Testis (tissue), 5 donors: Measurements from ENCODE around the gene SCN4A. TPM values are rescaled to one million over a fixed set of nuclear protein-coding genes. Genes with fewer than 3 reads are reported as not detected.
"Not testable (repeated sequence)": the region's sequence is repeated elsewhere in the genome, so short reads cannot be mapped to it uniquely, and the experiment has no call there.

Experiments
- DNase-seq: peaks from one replicate; pipeline ENCODE4 v3.0.0-alpha.2; 2019
- H3K27ac ChIP-seq, 2 donors: fragments of 200-600 bp; sonication (generic); one replicate each; pipeline ENCODE4 v1.5.1; 2019
- H3K27me3 ChIP-seq: fragments of 200-600 bp; sonication (generic); one replicate; pipeline ENCODE4 v1.5.1; 2019
- H3K36me3 ChIP-seq: fragments of 200-600 bp; sonication (generic); one replicate; pipeline ENCODE4 v1.5.1; 2017; ENCODE audit warnings: low read depth; ENCODE audit errors: missing control alignments
- H3K4me1 ChIP-seq: fragments of 200-600 bp; sonication (generic); one replicate; pipeline ENCODE4 v1.5.1; 2019
- H3K4me3 ChIP-seq, 2 donors: fragments of 200-600 bp; sonication (generic); one replicate each; pipeline ENCODE4 v1.5.1; 2017 to 2019
- H3K9me3 ChIP-seq: fragments of 200-600 bp; sonication (generic); one replicate; pipeline ENCODE4 v1.5.1; 2017
- CTCF ChIP-seq, 3 experiments: fragments of 450-650 bp in 2 of 3; fragments of 200-600 bp in 1 of 3; sonication (generic) in 1 of 3; IDR thresholded peaks; one replicate each; pipeline ENCODE4 v1.5.1; 2016 to 2019; ENCODE audit warnings: antibody characterized with exemption in 3 of 3, mild to moderate bottlenecking in 2 of 3, moderate library complexity in 1 of 3
- POLR2A ChIP-seq: fragments of 450-650 bp; IDR thresholded peaks from one replicate; pipeline ENCODE4 v1.6.1; 2017; ENCODE audit warnings: antibody characterized with exemption, mild to moderate bottlenecking, moderate library complexity
- WGBS, 2 donors: methylation state at CpG; one replicate each; pipeline ENCODE4 v1.1.5; 2018; 5-methylcytosine and 5-hydroxymethylcytosine counted together
- intact Hi-C: fragments of 100-400 bp; cut with DNase I; formaldehyde crosslinking; loops from one replicate; pipeline ENCODE4 v1.15.1; 2023; ENCODE audit warnings: low total_unique reads
- long read RNA-seq, 2 donors: transcript quantifications; one replicate each; lab custom pipeline, GENCODE V29; 2026
- polyA plus RNA-seq: library from polyadenylated mRNA; stranded (reverse); fragments of 350-450 nt; fragmentation: Illumina TruSeq; extraction: RNeasy Lipid Tissue Mini Kit (QIAGEN cat#74804); gene quantifications from one replicate; pipeline ENCODE4 v1.2.3, GENCODE V29; 2014; ENCODE audit warnings: low read depth, low replicate concordance; ENCODE audit not compliant: insufficient read depth
- total RNA-seq, 2 donors: library from RNA; depleted of rRNA; stranded (reverse); fragments of >200 nt; gene quantifications; one replicate each; pipeline ENCODE4 v1.2.3, GENCODE V29; 2016

Gene SCN4A
- 1 to 10 TPM; 2.3 to 2.8 TPM for total RNA-seq
- polyA plus RNA-seq: 2.0 TPM
- long read RNA-seq, donor 1: 0 reads
- long read RNA-seq, donor 2: 0 reads

GRCh38 chr17:63972796-63973195, at the start of gene SCN4A:
SCN4A (minus strand) TSS chr17:63972918; CDS start chr17:63972841, 77 bp downstream.
- no peak within 1 kb of the TSS for H3K27ac ChIP-seq
- H3K4me1 ChIP-seq: no peaks in the 10 kb centered on the region
- TF ChIP-seq CTCF (IDR thresholded peaks at IDR 0.05) (no peak), POLR2A (no peak)
- 92 to 94% methylated on average over 8 to 12 of the region's 14 CpGs for WGBS, 2 donors
- H3K27me3 ChIP-seq: no peaks in the 10 kb centered on the region
- no peak within 1 kb of the TSS for H3K4me3 ChIP-seq
- no peak for DNase-seq
- no peaks in the 10 kb centered on the region for H3K9me3 ChIP-seq
- intact Hi-C loops: no loop called here
- H3K36me3 ChIP-seq: no peaks in the 10 kb centered on the region

GRCh38 chr17:64020056-64020766, 47.5 kb upstream of the SCN4A start, which contains the start of gene ICAM2:
ICAM2 (minus strand) TSS chr17:64020633; CDS start chr17:64006691, 13,942 bp downstream.
- 55 to 61% methylated on average over 16 to 23 of the region's 23 CpGs for WGBS, 2 donors
- Histone ChIP-seq H3K4me3 (peak within 1 kb of the TSS; percentile 6 to 21), H3K36me3 (no peaks in the 10 kb centered on the region), H3K9me3 (no peaks in the 10 kb centered on the region), H3K27ac (peak within 1 kb of the TSS in 1 of 2 donors; percentile 41), H3K4me1 (no peaks in the 10 kb centered on the region), H3K27me3 (no peaks in the 10 kb centered on the region)
- intact Hi-C loops: loop anchor here (10.0 kb wide), 1 partner anchor 105 kb away; the partner anchor contains the start of genes CSHL1 and GH1
- TF ChIP-seq CTCF (IDR thresholded peaks at IDR 0.05): no peak
- TF ChIP-seq POLR2A: no peak
- peak; percentile 35 for DNase-seq

- WGBS, 2 donors: 74 to 80% methylated on average over 9 of the region's 9 CpGs
- H3K36me3 ChIP-seq, H3K27ac ChIP-seq, H3K9me3 ChIP-seq, H3K4me1 ChIP-seq, intact Hi-C loops, H3K4me3 ChIP-seq, H3K27me3 ChIP-seq: not testable (repeated sequence)
- DNase-seq: peak; percentile 9
Measured at GRCh38 chr17:64019551-64019961, 46.8 kb upstream of the SCN4A start.

- DNase-seq: no peak
- WGBS, 2 donors: 83 to 90% methylated on average over 2 of the region's 2 CpGs
- intact Hi-C loops: no loop called here
- Histone ChIP-seq H3K36me3 (no peaks in the 10 kb centered on the region), H3K27ac (no peak overlapping the region), H3K9me3 (no peaks in the 10 kb centered on the region), H3K4me3 (no peak overlapping the region), H3K4me1 (no peaks in the 10 kb centered on the region), H3K27me3 (no peaks in the 10 kb centered on the region)
- TF ChIP-seq POLR2A: no peak
- peak in 2 of 3 experiments; percentile 9 to 34 for TF ChIP-seq CTCF (IDR thresholded peaks at IDR 0.05)
Measured at GRCh38 chr17:64017381-64017980, 44.8 kb upstream of the SCN4A start.

GRCh38 chr17:64016974-64017373, 44.3 kb upstream of the SCN4A start:
- H3K27ac ChIP-seq: no peak overlapping the region
- H3K36me3 ChIP-seq: no peaks in the 10 kb centered on the region
- no peaks in the 10 kb centered on the region for H3K4me1 ChIP-seq
- H3K4me3 ChIP-seq: no peak overlapping the region
- no peak for DNase-seq
- intact Hi-C loops: no loop called here
- 80 to 88% methylated on average over 3 of the region's 3 CpGs for whole genome bisulfite sequencing, 2 donors
- H3K9me3 ChIP-seq: no peaks in the 10 kb centered on the region
- TF ChIP-seq CTCF (IDR thresholded peaks at IDR 0.05) (no peak), POLR2A (no peak)
- no peaks in the 10 kb centered on the region for H3K27me3 ChIP-seq
